CD4-positive, alpha-beta T cell (primary cell): ENCODE results near the gene TYMS. TPM values are rescaled to one million over a fixed set of nuclear protein-coding genes. Genes with fewer than 3 reads are reported as not detected.
A peak's percentile ranks its signal among the peaks of the same experiment; 100 is the strongest.

ENCODE experiments used
- ATAC-seq: fragments of 200-7000 bp; cut with Tn5 transposase; one replicate; pipeline ENCODE4 v1.10.0; 2022; ENCODE audit warnings: mild to moderate bottlenecking; ENCODE audit not compliant: poor library complexity
- CTCF ChIA-PET: fragments of 350-600 bp; sonication (Branson Sonifier 250); formaldehyde crosslinking; loops from one replicate; lab custom pipeline; 2021; ENCODE audit warnings: antibody characterized with exemption, inconsistent platforms; lab: Charles Lee
- POLR2A ChIA-PET: fragments of 350-600 bp; sonication (Branson Sonifier 250); formaldehyde crosslinking; loops from one replicate; lab custom pipeline; 2021; ENCODE audit warnings: antibody characterized with exemption, inconsistent platforms; lab: Charles Lee
- DNase-seq, 14 experiments: peaks; one replicate each; pipeline ENCODE4 v3.0.0-alpha.2; 2013 to 2020; ENCODE audit warnings: mixed read lengths in 2 of 14
- H3K27ac ChIP-seq, 2 donors: one replicate each; pipeline versions ENCODE4 v1.5.1 to v1.7.0; 2013; ENCODE audit warnings: low read length in 2 of 2, low read depth in 1 of 2, mild to moderate bottlenecking in 1 of 2
- H3K27me3 ChIP-seq, 2 experiments: 1 replicate in 1 of 2; 2 replicates in 1 of 2; pipeline versions ENCODE4 v1.6.1 to v1.7.0; 2013; ENCODE audit warnings: low read length in 2 of 2, control low read depth in 1 of 2, mild to moderate bottlenecking in 1 of 2, moderate library complexity in 1 of 2; ENCODE audit not compliant: insufficient read depth in 2 of 2, control insufficient read depth in 1 of 2
- H3K36me3 ChIP-seq: one replicate; pipeline ENCODE4 v1.6.1; 2013; ENCODE audit warnings: low read length, control low read depth; ENCODE audit not compliant: insufficient read depth
- H3K4me1 ChIP-seq: one replicate; pipeline ENCODE4 v1.6.1; 2013; ENCODE audit warnings: low read length, control low read depth; ENCODE audit not compliant: insufficient read depth
- H3K4me3 ChIP-seq: one replicate; pipeline ENCODE4 v1.5.1; 2013; ENCODE audit warnings: mild to moderate bottlenecking, low read length, moderate library complexity
- H3K9me3 ChIP-seq, 2 experiments: 1 replicate in 1 of 2; 2 replicates in 1 of 2; pipeline versions ENCODE4 v1.6.1 to v1.7.0; 2013; ENCODE audit warnings: low read length in 2 of 2, mild to moderate bottlenecking in 2 of 2, control low read depth in 1 of 2, moderate library complexity in 1 of 2; ENCODE audit not compliant: control insufficient read depth in 1 of 2, insufficient read depth in 1 of 2
- H3K27ac Mint-ChIP-seq: one replicate; pipeline ENCODE4 v1.8.0; 2020; ENCODE audit warnings: mixed read lengths
- H3K27me3 Mint-ChIP-seq: one replicate; pipeline ENCODE4 v1.8.0; 2021; ENCODE audit warnings: mixed read lengths
- H3K36me3 Mint-ChIP-seq: one replicate; pipeline ENCODE4 v1.8.0; 2021; ENCODE audit warnings: low read depth, mixed read lengths
- H3K4me1 Mint-ChIP-seq: one replicate; pipeline ENCODE4 v1.8.0; 2021; ENCODE audit warnings: low read depth, mixed read lengths
- H3K4me3 Mint-ChIP-seq: one replicate; pipeline ENCODE4 v1.8.0; 2020; ENCODE audit warnings: mild to moderate bottlenecking, mixed read lengths
- H3K9me3 Mint-ChIP-seq: one replicate; pipeline ENCODE4 v1.8.0; 2020; ENCODE audit warnings: mixed read lengths
- CTCF ChIP-seq: fragments of 200-600 bp; IDR thresholded peaks from one replicate; pipeline ENCODE4 v1.8.0; 2022; ENCODE audit warnings: antibody characterized with exemption, mild to moderate bottlenecking
- intact Hi-C, 2 experiments: fragments of 100-400 bp; cut with DNase I in 1 of 2; cut with micrococcal nuclease in 1 of 2; formaldehyde crosslinking; loops; one replicate each; pipeline versions ENCODE4 v1.15.1 to v1.9.0; 2023 to 2025; cut with DNase I, micrococcal nuclease
- total RNA-seq, 174 experiments: library from RNA in 2 of 174; stranded (reverse) in 2 of 174; gene quantifications; one replicate each; pipeline ENCODE4 v1.2.3 and lab custom pipeline; 2021 to 2026

TYMS gene
- total RNA-seq, 2 experiments from 2014 or later, result 1.1 to 1.5 TPM

GRCh38 chr18:703213-703967 lies 45.9 kb downstream of the TYMS start:
- ChIA-PET POLR2A (interaction anchor here (0.7 kb wide), 1 partner anchor 9 kb away, joined by 3 read pairs; no protein-coding TSS in a partner anchor), CTCF (no interaction called here)
- DNase-seq (no peak), ATAC-seq (no peak)
- Mint-ChIP-seq H3K4me1 (peaks cover 25% of the 10 kb centered on the region), H3K27ac (no peak overlapping the region), H3K9me3 (no peaks in the 10 kb centered on the region), H3K27me3 (no peaks in the 10 kb centered on the region), H3K4me3 (no peak overlapping the region), H3K36me3 (peaks cover 62% of the 10 kb centered on the region)
- intact Hi-C loops, result no loop called here
- H3K4me1 ChIP-seq, result no peaks in the 10 kb centered on the region
- TF ChIP-seq CTCF, result no peak
- no peaks in the 10 kb centered on the region for H3K9me3 ChIP-seq
- no peak overlapping the region for H3K4me3 ChIP-seq
- H3K27me3 ChIP-seq, result no peaks in the 10 kb centered on the region
- peaks cover 28% of the 10 kb centered on the region for H3K36me3 ChIP-seq
- no peak overlapping the region for H3K27ac ChIP-seq

- DNase-seq, result no peak
Observed at GRCh38 chr18:706405-706804, 49.0 kb downstream of the TYMS start.

GRCh38 chr18:708096-708495 lies 50.6 kb downstream of the TYMS start:
- Mint-ChIP-seq H3K4me1 (peaks cover 54% of the 10 kb centered on the region), H3K27me3 (no peaks in the 10 kb centered on the region), H3K9me3 (no peaks in the 10 kb centered on the region), H3K27ac (peak overlapping the region; percentile 41), H3K4me3 (no peak overlapping the region), H3K36me3 (peaks cover 57% of the 10 kb centered on the region)
- ATAC-seq (no peak), DNase-seq (no peak)
- POLR2A ChIA-PET, result interaction anchor here (0.6 kb wide), 1 partner anchor 61 kb away, joined by 3 read pairs; no protein-coding TSS in a partner anchor
- TF ChIP-seq CTCF, result no peak
- Histone ChIP-seq H3K4me3 (no peak overlapping the region), H3K27ac (no peak overlapping the region), H3K4me1 (peaks cover 27% of the 10 kb centered on the region), H3K36me3 (peaks cover 24% of the 10 kb centered on the region), H3K9me3 (peaks cover 0 to 6% of the 10 kb centered on the region in 2 experiments), H3K27me3 (no peaks in the 10 kb centered on the region)
- intact Hi-C loops, result no loop called here
- CTCF ChIA-PET, result interaction anchor here (1.1 to 1.2 kb wide), 2 partner anchors 124 to 131 kb away, joined by 3 read pairs; no protein-coding TSS in a partner anchor

More at GRCh38 chr18:706405-706804, 49.0 kb downstream of the TYMS start:
- Histone ChIP-seq H3K36me3 (peaks cover 28% of the 10 kb centered on the region), H3K4me3 (no peak overlapping the region), H3K27me3 (no peaks in the 10 kb centered on the region), H3K9me3 (no peaks in the 10 kb centered on the region), H3K4me1 (peaks cover 18% of the 10 kb centered on the region), H3K27ac (no peak overlapping the region)
- CTCF ChIA-PET, result interaction anchor here (0.5 to 1.0 kb wide), 2 partner anchors 13 to 119 kb away, joined by 3 to 5 read pairs; no protein-coding TSS in a partner anchor
- Mint-ChIP-seq H3K27ac (peak overlapping the region; percentile 39), H3K9me3 (no peaks in the 10 kb centered on the region), H3K4me1 (peaks cover 52% of the 10 kb centered on the region), H3K27me3 (no peaks in the 10 kb centered on the region), H3K36me3 (peaks cover 55% of the 10 kb centered on the region), H3K4me3 (no peak overlapping the region)
- ATAC-seq, result no peak
- intact Hi-C loops, result no loop called here
- POLR2A ChIA-PET, result no interaction called here
- TF ChIP-seq CTCF, result no peak
